NCI-H187 (cell line): ENCODE data around the gene PRPH.
A peak's percentile ranks its signal among the peaks of the same experiment; 100 is the strongest.
"Not testable (repeated sequence)": the region's sequence is repeated elsewhere in the genome, so short reads cannot be mapped to it uniquely, and the experiment has no call there.

ENCODE experiments used
- DNase-seq, 2 experiments: peaks; one replicate each; lab custom pipeline; 2025; lab: John Stamatoyannopoulos, UW

PRPH gene

GRCh38 chr12:49276304-49277290 lies 18.4 kb upstream of the PRPH start:
- no peak for DNase-seq

- no peak for DNase-seq
Observed at GRCh38 chr12:49277466-49277865, 17.5 kb upstream of the PRPH start.

GRCh38 chr12:49279706-49280159 lies 15.2 kb upstream of the PRPH start:
- no peak for DNase-seq

GRCh38 chr12:49280545-49280944 lies 14.4 kb upstream of the PRPH start:
- not testable (repeated sequence) for DNase-seq

- DNase-seq, result no peak
Observed at GRCh38 chr12:49282302-49282701, 12.6 kb upstream of the PRPH start.

GRCh38 chr12:49282740-49283375 lies 12.1 kb upstream of the PRPH start:
- not testable (repeated sequence) for DNase-seq

GRCh38 chr12:49283541-49284429 lies 11.2 kb upstream of the PRPH start:
- no peak for DNase-seq

GRCh38 chr12:49284672-49285071 lies 10.3 kb upstream of the PRPH start:
- DNase-seq, result no peak

- DNase-seq, result no peak
Observed at GRCh38 chr12:49287876-49288275, 7.1 kb upstream of the PRPH start.

GRCh38 chr12:49288412-49288853 lies 6.5 kb upstream of the PRPH start:
- peak; percentile 43 to 53 for DNase-seq

- no peak for DNase-seq
Observed at GRCh38 chr12:49288922-49289555, 5.9 kb upstream of the PRPH start.

- peak in 1 of 2 experiments; percentile 27 for DNase-seq
Observed at GRCh38 chr12:49292729-49293055, 2.3 kb upstream of the PRPH start.

- peak; percentile 68 to 69 for DNase-seq
Observed at GRCh38 chr12:49293056-49293956, 1.6 kb upstream of the PRPH start.

GRCh38 chr12:49294086-49294803 lies 702 bp upstream of the PRPH start:
- peak; percentile 89 to 93 for DNase-seq

- peak; percentile 63 to 85 for DNase-seq
Observed at GRCh38 chr12:49294804-49295081, 204 bp upstream of the PRPH start.

- DNase-seq, result peak; percentile 75 to 77
Observed at GRCh38 chr12:49296034-49296835, 1.3 kb downstream of the PRPH start.

GRCh38 chr12:49296836-49297694 lies 2.1 kb downstream of the PRPH start:
- peak in 1 of 2 experiments; percentile 57 for DNase-seq

- DNase-seq, result no peak
Observed at GRCh38 chr12:49297695-49298060, 2.7 kb downstream of the PRPH start.
